ENCODE results near the gene ABHD8.

The ABHD8 gene

GRCh38 chr19:17329366-17330261 is 26.4 kb upstream of the ABHD8 start:
- peak overlapping the region; percentile 51 for H3K4me3 Mint-ChIP-seq
- peaks cover 35% of the 10 kb centered on the region for H3K27me3 Mint-ChIP-seq
- peaks cover 88% of the 10 kb centered on the region for H3K36me3 Mint-ChIP-seq (ENCODE audit: low read depth)
- H3K4me1 Mint-ChIP-seq (ENCODE audit: low read depth) = peaks cover 52% of the 10 kb centered on the region
- H3K27ac Mint-ChIP-seq = no peak overlapping the region
- intact Hi-C loops (cut with micrococcal nuclease) = no loop called here
- H3K9me3 Mint-ChIP-seq = no peaks in the 10 kb centered on the region

GRCh38 chr19:17328517-17329365 is 25.5 kb upstream of the ABHD8 start:
- peaks cover 36% of the 10 kb centered on the region for H3K27me3 Mint-ChIP-seq
- peaks cover 88% of the 10 kb centered on the region for H3K36me3 Mint-ChIP-seq (ENCODE audit: low read depth)
- intact Hi-C loops (cut with micrococcal nuclease) = no loop called here
- H3K4me1 Mint-ChIP-seq (ENCODE audit: low read depth) = peaks cover 45% of the 10 kb centered on the region
- no peaks in the 10 kb centered on the region for H3K9me3 Mint-ChIP-seq
- no peak overlapping the region for H3K27ac Mint-ChIP-seq
- peak overlapping the region; percentile 63 for H3K4me3 Mint-ChIP-seq

GRCh38 chr19:17327654-17328516 is 24.7 kb upstream of the ABHD8 start:
- Mint-ChIP-seq H3K36me3 (ENCODE audit: low read depth) (peaks cover 83% of the 10 kb centered on the region), H3K27me3 (peaks cover 39% of the 10 kb centered on the region), H3K4me1 (ENCODE audit: low read depth) (peaks cover 42% of the 10 kb centered on the region), H3K9me3 (no peaks in the 10 kb centered on the region), H3K4me3 (peak overlapping the region; percentile 63), H3K27ac (no peak overlapping the region)
- intact Hi-C loops (cut with micrococcal nuclease) = no loop called here

GRCh38 chr19:17327068-17327653 is 23.9 kb upstream of the ABHD8 start:
- Mint-ChIP-seq H3K9me3 (no peaks in the 10 kb centered on the region), H3K36me3 (ENCODE audit: low read depth) (peaks cover 83% of the 10 kb centered on the region), H3K27ac (no peak overlapping the region), H3K4me1 (ENCODE audit: low read depth) (peaks cover 46% of the 10 kb centered on the region), H3K4me3 (no peak overlapping the region), H3K27me3 (peaks cover 41% of the 10 kb centered on the region)
- intact Hi-C loops (cut with micrococcal nuclease) = no loop called here

- Mint-ChIP-seq H3K4me3 (no peak overlapping the region), H3K27ac (no peak overlapping the region), H3K4me1 (ENCODE audit: low read depth) (peaks cover 47% of the 10 kb centered on the region), H3K27me3 (peaks cover 43% of the 10 kb centered on the region), H3K9me3 (no peaks in the 10 kb centered on the region), H3K36me3 (ENCODE audit: low read depth) (peaks cover 88% of the 10 kb centered on the region)
- intact Hi-C loops (cut with micrococcal nuclease) = no loop called here
Measured at GRCh38 chr19:17326595-17326966, 23.4 kb upstream of the ABHD8 start.

GRCh38 chr19:17325881-17326594 is 22.8 kb upstream of the ABHD8 start:
- Mint-ChIP-seq H3K9me3 (no peaks in the 10 kb centered on the region), H3K27ac (no peak overlapping the region), H3K4me3 (no peak overlapping the region), H3K4me1 (ENCODE audit: low read depth) (peaks cover 47% of the 10 kb centered on the region), H3K36me3 (ENCODE audit: low read depth) (peaks cover 89% of the 10 kb centered on the region), H3K27me3 (peaks cover 38% of the 10 kb centered on the region)
- intact Hi-C loops (cut with micrococcal nuclease) = no loop called here

- no peak overlapping the region for H3K4me3 Mint-ChIP-seq
- peaks cover 38% of the 10 kb centered on the region for H3K4me1 Mint-ChIP-seq (ENCODE audit: low read depth)
- peaks cover 89% of the 10 kb centered on the region for H3K36me3 Mint-ChIP-seq (ENCODE audit: low read depth)
- H3K27ac Mint-ChIP-seq = no peak overlapping the region
- intact Hi-C loops (cut with micrococcal nuclease) = no loop called here
- H3K9me3 Mint-ChIP-seq = no peaks in the 10 kb centered on the region
- H3K27me3 Mint-ChIP-seq = peaks cover 29% of the 10 kb centered on the region
Measured at GRCh38 chr19:17325133-17325532, 21.9 kb upstream of the ABHD8 start.

- no peak overlapping the region for H3K27ac Mint-ChIP-seq
- peaks cover 89% of the 10 kb centered on the region for H3K36me3 Mint-ChIP-seq (ENCODE audit: low read depth)
- peaks cover 23% of the 10 kb centered on the region for H3K27me3 Mint-ChIP-seq
- no peaks in the 10 kb centered on the region for H3K9me3 Mint-ChIP-seq
- intact Hi-C loops (cut with micrococcal nuclease) = no loop called here
- peaks cover 32% of the 10 kb centered on the region for H3K4me1 Mint-ChIP-seq (ENCODE audit: low read depth)
- no peak overlapping the region for H3K4me3 Mint-ChIP-seq
Measured at GRCh38 chr19:17324357-17325114, 21.3 kb upstream of the ABHD8 start.

- Mint-ChIP-seq H3K27me3 (peaks cover 17% of the 10 kb centered on the region), H3K9me3 (no peaks in the 10 kb centered on the region), H3K36me3 (ENCODE audit: low read depth) (peaks cover 89% of the 10 kb centered on the region), H3K27ac (no peak overlapping the region), H3K4me1 (ENCODE audit: low read depth) (peaks cover 26% of the 10 kb centered on the region), H3K4me3 (peak overlapping the region; percentile 69)
- intact Hi-C loops (cut with micrococcal nuclease) = no loop called here
Measured at GRCh38 chr19:17323964-17324332, 20.7 kb upstream of the ABHD8 start.

- Mint-ChIP-seq H3K4me3 (peak overlapping the region; percentile 69), H3K4me1 (ENCODE audit: low read depth) (peaks cover 21% of the 10 kb centered on the region), H3K36me3 (ENCODE audit: low read depth) (peaks cover 91% of the 10 kb centered on the region), H3K27ac (no peak overlapping the region), H3K27me3 (peaks cover 14% of the 10 kb centered on the region), H3K9me3 (no peaks in the 10 kb centered on the region)
- intact Hi-C loops (cut with micrococcal nuclease) = no loop called here
Measured at GRCh38 chr19:17323300-17323963, 20.2 kb upstream of the ABHD8 start.

- H3K4me3 Mint-ChIP-seq = peak overlapping the region; percentile 52
- H3K4me1 Mint-ChIP-seq (ENCODE audit: low read depth) = peaks cover 18% of the 10 kb centered on the region
Measured at GRCh38 chr19:17322854-17323253, 19.6 kb upstream of the ABHD8 start.

More at GRCh38 chr19:17322854-17323253, 19.6 kb upstream of the ABHD8 start:
- Mint-ChIP-seq H3K36me3 (ENCODE audit: low read depth) (peaks cover 88% of the 10 kb centered on the region), H3K9me3 (no peaks in the 10 kb centered on the region), H3K27ac (peak overlapping the region; percentile 18), H3K27me3 (peaks cover 12% of the 10 kb centered on the region)
- intact Hi-C loops (cut with micrococcal nuclease) = no loop called here

All from dendritic cell treated with granulocyte-macrophage colony-stimulating factor and Interleukin-4, amounts not matched to agents 40 ng/mL and 50 ng/mL, for 4 days (primary cell).